DMS79 (cell line): ENCODE results near the gene NUP88.

Experiments used
- DNase-seq: peaks from one replicate; lab custom pipeline; 2025; lab: John Stamatoyannopoulos, UW

Gene NUP88

GRCh38 chr17:5355421-5356129 lies 63.9 kb downstream of the NUP88 start:
- DNase-seq: no peak

DNA sequence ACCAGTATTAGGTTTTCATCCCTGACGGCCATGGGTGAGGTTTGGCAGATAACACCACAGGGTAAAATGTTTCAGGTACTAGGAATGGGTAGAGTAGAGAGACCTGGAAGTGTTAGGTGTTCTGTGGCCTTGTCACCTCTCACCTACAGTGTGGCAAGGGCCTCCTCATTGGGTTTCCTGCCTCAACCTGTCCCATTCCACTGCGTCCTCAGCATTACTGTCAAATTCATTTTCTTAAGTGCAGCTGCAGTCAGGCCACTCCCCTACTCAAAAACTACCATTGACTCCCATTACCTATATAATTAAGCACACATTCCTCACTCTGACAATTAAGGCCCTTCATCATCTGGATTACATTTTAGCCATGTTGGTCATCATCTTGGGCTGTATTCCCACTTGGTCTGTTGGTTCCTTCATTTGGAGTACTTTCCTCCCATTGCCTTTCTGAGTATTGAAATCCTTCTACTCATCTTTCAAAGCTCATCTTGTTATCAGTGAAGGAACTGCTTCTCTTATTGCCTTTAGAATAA lies 64.5 kb downstream of the NUP88 start:
- no peak for DNase-seq

- DNase-seq: no peak
Measured at GRCh38 chr17:5354310-5354709, 65.2 kb downstream of the NUP88 start.

- DNase-seq: no peak
Measured at GRCh38 chr17:5352681-5353289, 66.7 kb downstream of the NUP88 start.

- DNase-seq: no peak
Measured at GRCh38 chr17:5344914-5345313, 74.5 kb downstream of the NUP88 start.
